ENCODE measurements around the gene LAMB4. TPM values are rescaled to one million over a fixed set of nuclear protein-coding genes. Genes with fewer than 3 reads are reported as not detected.
A peak's percentile ranks its signal among the peaks of the same experiment; 100 is the strongest.

LAMB4 gene
- total RNA-seq, 3 donors from 2014 or later (not counting 1 experiment from before 2014, with no cell fraction given), result not detected

- Histone ChIP-seq H3K36me3 (ENCODE audit: control insufficient read depth, insufficient read depth, low read length) (no peaks in the 10 kb centered on the region), H3K4me1 (ENCODE audit: control insufficient read depth, insufficient read depth, low read length) (no peaks in the 10 kb centered on the region), H3K27me3 (ENCODE audit: control insufficient read depth, insufficient read depth, low read length) (no peaks in the 10 kb centered on the region), H3K9me3 (ENCODE audit: control insufficient read depth, insufficient read depth, low read length) (no peaks in the 10 kb centered on the region), H3K27ac (ENCODE audit: low read length) (no peak overlapping the region), H3K4me3 (ENCODE audit: low read length) (no peak overlapping the region)
- ATAC-seq, result no peak
- Mint-ChIP-seq H3K4me3 (no peak overlapping the region), H3K27ac (no peak overlapping the region), H3K36me3 (no peaks in the 10 kb centered on the region), H3K9me3 (no peaks in the 10 kb centered on the region), H3K27me3 (ENCODE audit: low read depth in 2 of 2) (peaks cover 13% of the 10 kb centered on the region in 2 donors), H3K4me1 (peaks cover 4 to 5% of the 10 kb centered on the region in 2 donors)
- DNase-seq, result peak in 1 of 2 donors; percentile 12
- no peak for TF ChIP-seq CTCF (IDR thresholded peaks at IDR 0.05)
- intact Hi-C loops (cut with micrococcal nuclease), result no loop called here
- 76% methylated on average over 2 of the region's 2 CpGs for WGBS (ENCODE audit: insufficient coverage)
Observed at GRCh38 chr7:108016841-108017775, 113.1 kb downstream of the LAMB4 start.

- Histone ChIP-seq H3K27ac (ENCODE audit: low read length) (no peak overlapping the region), H3K9me3 (ENCODE audit: control insufficient read depth, insufficient read depth, low read length) (no peaks in the 10 kb centered on the region), H3K27me3 (ENCODE audit: control insufficient read depth, insufficient read depth, low read length) (no peaks in the 10 kb centered on the region), H3K4me3 (ENCODE audit: low read length) (no peak overlapping the region), H3K36me3 (ENCODE audit: control insufficient read depth, insufficient read depth, low read length) (no peaks in the 10 kb centered on the region), H3K4me1 (ENCODE audit: control insufficient read depth, insufficient read depth, low read length) (no peaks in the 10 kb centered on the region)
- H3K4me1 Mint-ChIP-seq, result peaks cover 4 to 5% of the 10 kb centered on the region in 2 donors
- no peaks in the 10 kb centered on the region for H3K36me3 Mint-ChIP-seq
- TF ChIP-seq CTCF (IDR thresholded peaks at IDR 0.05), result no peak
- DNase-seq, result no peak
- no peak for ATAC-seq
- intact Hi-C loops (cut with micrococcal nuclease), result no loop called here
- H3K27me3 Mint-ChIP-seq (ENCODE audit: low read depth in 2 of 2), result peaks cover 13% of the 10 kb centered on the region in 2 donors
- no peak overlapping the region for H3K4me3 Mint-ChIP-seq
- no peak overlapping the region for H3K27ac Mint-ChIP-seq
- H3K9me3 Mint-ChIP-seq, result no peaks in the 10 kb centered on the region
- 80% methylated on average over 1 of the region's 2 CpGs for WGBS (ENCODE audit: insufficient coverage)
Observed at GRCh38 chr7:108015740-108016139, 114.4 kb downstream of the LAMB4 start.

- H3K4me1 ChIP-seq (ENCODE audit: control insufficient read depth, insufficient read depth, low read length), result no peaks in the 10 kb centered on the region
- H3K36me3 ChIP-seq (ENCODE audit: control insufficient read depth, insufficient read depth, low read length), result no peaks in the 10 kb centered on the region
- Mint-ChIP-seq H3K27ac (no peak overlapping the region), H3K36me3 (no peaks in the 10 kb centered on the region), H3K4me3 (no peak overlapping the region), H3K4me1 (peaks cover 4 to 5% of the 10 kb centered on the region in 2 donors), H3K27me3 (ENCODE audit: low read depth in 2 of 2) (peaks cover 12 to 16% of the 10 kb centered on the region in 2 donors), H3K9me3 (no peaks in the 10 kb centered on the region)
- H3K9me3 ChIP-seq (ENCODE audit: control insufficient read depth, insufficient read depth, low read length), result no peaks in the 10 kb centered on the region
- H3K4me3 ChIP-seq (ENCODE audit: low read length), result no peak overlapping the region
- no peaks in the 10 kb centered on the region for H3K27me3 ChIP-seq (ENCODE audit: control insufficient read depth, insufficient read depth, low read length)
- no peak for TF ChIP-seq CTCF (IDR thresholded peaks at IDR 0.05)
- intact Hi-C loops (cut with micrococcal nuclease), result no loop called here
- no peak overlapping the region for H3K27ac ChIP-seq (ENCODE audit: low read length)
- ATAC-seq (no peak), DNase-seq (no peak)
- WGBS (ENCODE audit: insufficient coverage), result 88% methylated on average over 2 of the region's 6 CpGs
Observed at GRCh38 chr7:108014747-108015682, 115.1 kb downstream of the LAMB4 start.
